ENCODE data around the gene HBA1. TPM values are rescaled to one million over a fixed set of nuclear protein-coding genes. Genes with fewer than 3 reads are reported as not detected.
A peak's percentile ranks its signal among the peaks of the same experiment; 100 is the strongest.

The HBA1 gene
- total and polyA plus RNA-seq, 9 of the 15 experiments (the other 6 are each of a cell fraction or from before 2014, with no cell fraction given) = 128 to 2,388 (median 380) TPM

GRCh38 chr16:143047-143446, 33.4 kb upstream of the HBA1 start (continued):
- TF ChIP-seq VEZF1 (CRISPR knock-in tag; IDR thresholded peaks at IDR 0.05) = peak; percentile 74
- no peak for TF ChIP-seq MEF2A (IDR thresholded peaks at IDR 0.05; ENCODE audit: control insufficient read depth, low read depth, low read length)
- TF ChIP-seq EP300 (IDR thresholded peaks at IDR 0.05; ENCODE audit: low read length) = peak; percentile 92
- no peak for TF ChIP-seq ZNF282 (CRISPR knock-in tag; IDR thresholded peaks at IDR 0.05)
- TF ChIP-seq ZKSCAN3 (CRISPR knock-in tag; IDR thresholded peaks at IDR 0.05) = no peak
- no peak for TF ChIP-seq ZNF165 (CRISPR knock-in tag; IDR thresholded peaks at IDR 0.05; ENCODE audit: borderline replicate concordance)
- TF ChIP-seq ZNF507 (tag; conservative IDR thresholded peaks at IDR 0.05) = no peak
- TF ChIP-seq ZNF644 (tag; IDR thresholded peaks at IDR 0.05; ENCODE audit: low read depth) = 0 out of 2 replicates have a peak, but pooled peaks have one; percentile 43
- TF ChIP-seq TAF7 (tag; IDR thresholded peaks at IDR 0.05) = no peak
- no peak for TF ChIP-seq ZNF780A (CRISPR knock-in tag; IDR thresholded peaks at IDR 0.05)
- no peak for TF ChIP-seq SETDB1 (IDR thresholded peaks at IDR 0.05; ENCODE audit: low read length)
- peak; percentile 52 to 79; a peak in 3 of 4 replicates for TF ChIP-seq HDAC1 (IDR thresholded peaks at IDR 0.05)
- no peak for TF ChIP-seq ILK (tag; IDR thresholded peaks at IDR 0.05; ENCODE audit: borderline replicate concordance, low read depth)
- TF ChIP-seq MCM5 (IDR thresholded peaks at IDR 0.05; ENCODE audit: low read depth) = no peak
- TF ChIP-seq OTX1 (CRISPR knock-in tag; IDR thresholded peaks at IDR 0.05) = no peak
- TF ChIP-seq HMGXB4 (CRISPR knock-in tag; IDR thresholded peaks at IDR 0.05) = no peak
- no peak for TF ChIP-seq CBX5 (IDR thresholded peaks at IDR 0.05; ENCODE audit: borderline replicate concordance, low read depth)
- peak; percentile 93 for TF ChIP-seq TFAP4 (CRISPR knock-in tag; IDR thresholded peaks at IDR 0.05; ENCODE audit: borderline replicate concordance)
- no peak for TF ChIP-seq ZNF175 (CRISPR knock-in tag; IDR thresholded peaks at IDR 0.05; ENCODE audit: low read depth)
- no peak for TF ChIP-seq MAFF (IDR thresholded peaks at IDR 0.05; ENCODE audit: low read length)
- TF ChIP-seq ZNF41 (CRISPR knock-in tag; conservative IDR thresholded peaks at IDR 0.05) = no peak
- TF ChIP-seq NFE2 (IDR thresholded peaks at IDR 0.05; ENCODE audit: low read depth) = peak; percentile 31; the same call in 1 of the 2 replicates
- no peak for TF ChIP-seq ZBTB1 (CRISPR knock-in tag; IDR thresholded peaks at IDR 0.05; ENCODE audit: borderline replicate concordance, low read depth)
- no peak for TF ChIP-seq ETS2 (tag; IDR thresholded peaks at IDR 0.05; ENCODE audit: borderline replicate concordance, poor library complexity, severe bottlenecking)
- no peak for TF ChIP-seq NFATC3 (IDR thresholded peaks at IDR 0.05)
- TF ChIP-seq E2F4 (CRISPR knock-in tag; IDR thresholded peaks at IDR 0.05; ENCODE audit: low read depth) = no peak
- TF ChIP-seq C11orf30 (IDR thresholded peaks at IDR 0.05; ENCODE audit: low read depth) = no peak
- TF ChIP-seq ZNF444 (CRISPR knock-in tag; IDR thresholded peaks at IDR 0.05) = no peak
